Thymus (tissue), 11 donors: ENCODE data around the gene DAAM1. TPM values are rescaled to one million over a fixed set of nuclear protein-coding genes. Genes with fewer than 3 reads are reported as not detected.

Experiments
- DNase-seq, 9 donors: peaks; one replicate each; pipeline ENCODE4 v3.0.0-alpha.2; 2013; ENCODE audit warnings: low spot score in 9 of 9, low read depth in 6 of 9, missing footprints in 1 of 9
- H3K27ac ChIP-seq, 2 donors: one replicate each; pipeline ENCODE4 v1.5.1; 2013; ENCODE audit warnings: control low read depth in 1 of 2, low read depth in 1 of 2, low read length in 1 of 2, mild to moderate bottlenecking in 1 of 2, moderate library complexity in 1 of 2
- H3K27me3 ChIP-seq, 2 donors: one replicate each; pipeline ENCODE4 v1.5.1; 2013; ENCODE audit warnings: low read length in 1 of 2; ENCODE audit not compliant: control insufficient read depth in 2 of 2, insufficient read depth in 1 of 2
- H3K36me3 ChIP-seq, 2 donors: one replicate each; pipeline ENCODE4 v1.5.1; 2013; ENCODE audit warnings: low read length in 1 of 2, mild to moderate bottlenecking in 1 of 2, moderate library complexity in 1 of 2; ENCODE audit not compliant: control insufficient read depth in 2 of 2, insufficient read depth in 2 of 2
- H3K4me1 ChIP-seq, 2 donors: one replicate each; pipeline ENCODE4 v1.5.1; 2013; ENCODE audit warnings: low read length in 2 of 2; ENCODE audit not compliant: control insufficient read depth in 2 of 2, insufficient read depth in 2 of 2
- H3K4me3 ChIP-seq, 2 donors: one replicate each; pipeline ENCODE4 v1.5.1; 2013; ENCODE audit warnings: low read length in 2 of 2, control low read depth in 1 of 2, mild to moderate bottlenecking in 1 of 2
- H3K9me3 ChIP-seq, 2 donors: one replicate each; pipeline ENCODE4 v1.5.1; 2013; ENCODE audit warnings: low read length in 1 of 2, mild to moderate bottlenecking in 1 of 2; ENCODE audit not compliant: control insufficient read depth in 2 of 2, insufficient read depth in 1 of 2
- WGBS: extraction: QIAGEN DNeasy Blood & Tissue Kit; methylation state at CpG from one replicate; pipeline ENCODE4 v1.1.7; 2013; 5-methylcytosine and 5-hydroxymethylcytosine counted together
- polyA plus RNA-seq: library from polyadenylated mRNA; stranded (reverse); fragments of 200-250 nt; gene quantifications from one replicate; pipeline ENCODE4 v1.2.3, GENCODE V29; 2013
- total RNA-seq: library from RNA; stranded (reverse); fragments of 120-200 nt; gene quantifications from one replicate; pipeline ENCODE4 v1.2.4, GENCODE V29; 2013
- donor health status: healthy.

DAAM1 gene
- total and polyA plus RNA-seq, 2 donors: 8.9 to 11.3 TPM

DNA sequence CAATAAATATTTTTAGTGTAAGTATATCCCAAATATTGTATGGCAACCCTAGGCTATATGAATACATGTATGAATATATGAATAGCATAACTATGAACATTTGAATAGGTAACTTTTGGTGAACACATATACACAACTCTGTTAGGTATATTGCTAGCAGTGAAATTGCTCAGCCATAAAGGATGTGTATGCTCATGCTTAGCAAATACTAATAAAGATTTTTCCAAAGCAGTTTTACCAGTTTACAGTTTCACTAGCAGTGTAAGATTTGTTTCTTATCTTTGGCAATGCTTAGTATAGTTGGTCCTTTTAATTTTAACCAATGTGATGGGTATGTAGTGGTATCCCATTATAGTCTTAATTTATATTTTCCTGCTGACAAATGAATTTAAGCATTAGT lies 5.3 kb upstream of the DAAM1 start:
- Histone ChIP-seq H3K9me3 (no peaks in the 10 kb centered on the region), H3K27ac (no peak overlapping the region), H3K27me3 (peaks cover 2 to 5% of the 10 kb centered on the region in 2 donors), H3K4me3 (no peak overlapping the region), H3K36me3 (no peaks in the 10 kb centered on the region), H3K4me1 (no peaks in the 10 kb centered on the region)
- DNase-seq: no peak

GRCh38 chr14:59184396-59184795 lies 4.1 kb upstream of the DAAM1 start:
- H3K27me3 ChIP-seq: peaks cover 2 to 6% of the 10 kb centered on the region in 2 donors
- WGBS: 97% methylated on average over 3 of the region's 3 CpGs
- H3K4me1 ChIP-seq: peaks cover 0 to 2% of the 10 kb centered on the region in 2 donors

DNA sequence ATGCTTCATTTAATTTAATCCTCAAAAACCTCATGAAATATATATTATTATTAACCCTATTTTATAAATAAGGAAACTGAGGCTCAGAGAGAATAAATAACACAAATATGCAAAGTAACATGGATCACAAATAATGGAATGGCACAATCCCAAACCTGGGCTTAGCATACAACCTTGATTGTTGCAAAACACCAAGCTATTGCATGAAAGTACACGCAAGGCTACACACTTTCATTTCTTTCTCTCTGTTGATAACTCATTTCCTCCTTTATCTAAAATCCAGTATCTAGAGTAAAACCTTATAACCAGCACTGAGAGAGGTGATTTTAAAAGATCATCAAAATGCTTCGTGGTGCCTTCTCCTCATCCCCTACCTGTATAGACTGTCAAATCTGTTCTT lies 2.8 kb upstream of the DAAM1 start:
- 95% methylated on average over 2 of the region's 2 CpGs for WGBS
- H3K9me3 ChIP-seq: peaks cover 0 to 3% of the 10 kb centered on the region in 2 donors
- H3K4me3 ChIP-seq: no peak overlapping the region
- H3K36me3 ChIP-seq: no peaks in the 10 kb centered on the region
- peaks cover 2 to 18% of the 10 kb centered on the region in 2 donors for H3K27me3 ChIP-seq
- DNase-seq: no peak
- H3K27ac ChIP-seq: no peak overlapping the region
- peaks cover 10 to 15% of the 10 kb centered on the region in 2 donors for H3K4me1 ChIP-seq

More at GRCh38 chr14:59184396-59184795, 4.1 kb upstream of the DAAM1 start:
- H3K9me3 ChIP-seq: no peaks in the 10 kb centered on the region
- no peak overlapping the region for H3K27ac ChIP-seq
- DNase-seq: no peak
- no peak overlapping the region for H3K4me3 ChIP-seq
- no peaks in the 10 kb centered on the region for H3K36me3 ChIP-seq

GRCh38 chr14:59186306-59186705 lies 2.2 kb upstream of the DAAM1 start:
- H3K9me3 ChIP-seq: peaks cover 0 to 3% of the 10 kb centered on the region in 2 donors
- no peak overlapping the region for H3K27ac ChIP-seq
- peaks cover 10 to 15% of the 10 kb centered on the region in 2 donors for H3K4me1 ChIP-seq
- peaks cover 2 to 18% of the 10 kb centered on the region in 2 donors for H3K27me3 ChIP-seq
- no peaks in the 10 kb centered on the region for H3K36me3 ChIP-seq
- no peak overlapping the region for H3K4me3 ChIP-seq
- no peak for DNase-seq

DNA sequence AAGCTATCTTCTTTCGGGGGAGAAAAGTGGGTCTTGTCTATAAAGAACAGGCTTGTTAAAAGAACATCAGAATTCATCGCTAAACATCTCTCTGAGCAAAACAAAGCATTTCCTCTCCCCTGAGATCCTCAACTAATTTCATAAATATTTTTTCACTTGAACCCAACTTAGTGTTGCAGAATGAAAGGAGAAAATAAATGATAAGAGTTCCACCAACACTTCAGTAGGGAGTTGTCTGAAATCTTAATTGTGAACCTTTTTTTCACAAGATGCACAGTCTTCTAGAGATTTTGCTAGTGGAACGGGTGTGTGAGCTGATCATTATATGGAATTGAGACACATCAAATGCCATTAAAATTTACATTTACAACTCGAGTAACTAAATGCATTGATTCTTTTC lies 1.3 kb upstream of the DAAM1 start:
- H3K27ac ChIP-seq: no peak overlapping the region
- WGBS: 72% methylated on average over 4 of the region's 4 CpGs

GRCh38 chr14:59187802-59188460 lies 536 bp upstream of the DAAM1 start:
- Histone ChIP-seq H3K4me3 (peak overlapping the region; percentile 66 to 87), H3K9me3 (peaks cover 0 to 3% of the 10 kb centered on the region in 2 donors), H3K4me1 (peaks cover 10 to 15% of the 10 kb centered on the region in 2 donors), H3K27me3 (peaks cover 2 to 18% of the 10 kb centered on the region in 2 donors), H3K27ac (peak overlapping the region; percentile 79 to 88), H3K36me3 (no peaks in the 10 kb centered on the region)
- WGBS: under 1% methylated on average over 43 of the region's 43 CpGs
- peak in 3 of 9 donors; percentile 34 to 58 (median 53) for DNase-seq

More for the DNA sequence above, 1.3 kb upstream of the DAAM1 start:
- Histone ChIP-seq H3K36me3 (no peaks in the 10 kb centered on the region), H3K9me3 (peaks cover 0 to 3% of the 10 kb centered on the region in 2 donors), H3K4me1 (peaks cover 10 to 15% of the 10 kb centered on the region in 2 donors), H3K27me3 (peaks cover 2 to 18% of the 10 kb centered on the region in 2 donors), H3K4me3 (peak overlapping the region in 1 of 2 donors; percentile 87)
- DNase-seq: no peak

- Histone ChIP-seq H3K4me1 (peaks cover 10 to 15% of the 10 kb centered on the region in 2 donors), H3K27ac (peak overlapping the region; percentile 94 to 95), H3K27me3 (peaks cover 0 to 18% of the 10 kb centered on the region in 2 donors), H3K9me3 (peaks cover 0 to 3% of the 10 kb centered on the region in 2 donors), H3K36me3 (no peaks in the 10 kb centered on the region), H3K4me3 (peak overlapping the region; percentile 66 to 69)
- WGBS: under 1% methylated on average over 51 of the region's 51 CpGs
- peak in 6 of 9 donors; percentile 10 to 55 (median 30) for DNase-seq
These were observed 771 bp downstream of the DAAM1 start for GRCh38 chr14:59189091-59189785.

GRCh38 chr14:59189786-59190368 lies 1.4 kb downstream of the DAAM1 start:
- Histone ChIP-seq H3K36me3 (no peaks in the 10 kb centered on the region), H3K4me1 (peaks cover 10 to 15% of the 10 kb centered on the region in 2 donors), H3K27me3 (peaks cover 0 to 17% of the 10 kb centered on the region in 2 donors), H3K27ac (peak overlapping the region; percentile 55 to 94), H3K4me3 (peak overlapping the region; percentile 66 to 69), H3K9me3 (peaks cover 0 to 3% of the 10 kb centered on the region in 2 donors)
- peak; percentile 20 to 71 (median 48) for DNase-seq
- 2% methylated on average over 25 of the region's 25 CpGs for WGBS

GRCh38 chr14:59190372-59190771 lies 1.9 kb downstream of the DAAM1 start:
- Histone ChIP-seq H3K4me1 (peaks cover 10 to 15% of the 10 kb centered on the region in 2 donors), H3K27me3 (peaks cover 0 to 13% of the 10 kb centered on the region in 2 donors), H3K36me3 (no peaks in the 10 kb centered on the region), H3K9me3 (peaks cover 0 to 3% of the 10 kb centered on the region in 2 donors), H3K27ac (no peak overlapping the region), H3K4me3 (peak overlapping the region in 1 of 2 donors; percentile 69)
- DNase-seq: no peak
- 41% methylated on average over 6 of the region's 6 CpGs for WGBS
